GM19463 (cell line): Measurements from ENCODE around the gene AKIRIN1.
"Not testable (repeated sequence)": the region's sequence is repeated elsewhere in the genome, so short reads cannot be mapped to it uniquely, and the experiment has no call there.

ENCODE experiments used
- ATAC-seq: cut with Tn5 transposase; IDR thresholded peaks from one replicate; pipeline ENCODE4 v1.9.1; 2021; ENCODE audit warnings: mild to moderate bottlenecking, moderate library complexity; ENCODE audit not compliant: unreplicated experiment

The AKIRIN1 gene, protein sequence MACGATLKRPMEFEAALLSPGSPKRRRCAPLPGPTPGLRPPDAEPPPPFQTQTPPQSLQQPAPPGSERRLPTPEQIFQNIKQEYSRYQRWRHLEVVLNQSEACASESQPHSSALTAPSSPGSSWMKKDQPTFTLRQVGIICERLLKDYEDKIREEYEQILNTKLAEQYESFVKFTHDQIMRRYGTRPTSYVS

DNA sequence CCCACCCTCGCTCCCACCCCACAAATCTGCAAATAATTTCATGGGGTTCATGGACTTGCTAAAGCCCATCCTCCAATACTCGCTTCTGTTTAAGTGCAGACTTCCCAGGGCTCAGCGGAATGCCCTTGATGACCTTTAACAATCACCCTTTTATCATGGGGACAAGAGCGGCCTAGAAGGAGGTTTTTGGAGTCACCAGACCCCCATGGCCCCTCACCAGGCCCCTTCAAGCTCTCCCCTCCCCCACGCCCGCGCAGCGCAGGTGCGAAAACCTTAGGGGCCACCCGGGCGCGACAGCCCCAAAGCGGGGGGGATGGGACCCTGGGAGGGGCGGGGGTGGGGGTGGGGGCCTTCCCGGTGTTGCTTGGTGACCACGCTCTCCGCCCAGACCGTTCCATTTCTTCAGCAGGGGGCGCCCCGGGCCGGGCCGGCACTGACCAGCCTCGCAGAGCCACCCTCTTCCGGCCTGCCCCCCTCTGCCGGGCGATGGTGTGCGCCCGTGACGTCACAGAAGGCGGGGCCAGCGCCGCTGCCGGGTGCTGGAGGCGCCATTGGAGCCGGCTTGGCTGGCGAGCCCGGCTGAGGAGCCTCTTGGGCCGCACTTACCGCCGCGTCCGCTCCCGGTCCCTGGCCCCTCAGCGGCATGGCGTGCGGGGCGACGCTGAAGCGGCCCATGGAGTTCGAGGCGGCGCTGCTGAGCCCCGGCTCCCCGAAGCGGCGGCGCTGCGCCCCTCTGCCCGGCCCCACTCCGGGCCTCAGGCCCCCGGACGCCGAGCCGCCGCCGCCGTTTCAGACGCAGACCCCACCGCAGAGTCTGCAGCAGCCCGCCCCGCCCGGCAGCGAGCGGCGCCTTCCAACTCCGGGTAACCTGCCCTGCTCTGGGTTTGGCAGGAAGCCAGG is at the start of gene AKIRIN1:
Gene AKIRIN1, plus strand, starts transcription at position 539 of the 900 bp plus-strand sequence. Its CDS starts 105 bp downstream, at position 644.
- peak; percentile 95 for ATAC-seq

GRCh38 chr1:38941527-38942019 is 49.5 kb upstream of the AKIRIN1 start, which contains the start of gene RHBDL2:
RHBDL2 (minus strand) TSS chr1:38941830; CDS start chr1:38919212, 22,618 bp downstream.
- ATAC-seq: no peak

- ATAC-seq: no peak
Observed at GRCh38 chr1:38942664-38943428, 48.2 kb upstream of the AKIRIN1 start.

- ATAC-seq: no peak
Observed at GRCh38 chr1:38944547-38944946, 46.5 kb upstream of the AKIRIN1 start.

- ATAC-seq: no peak
Observed at GRCh38 chr1:38950553-38950952, 40.5 kb upstream of the AKIRIN1 start.

- no peak for ATAC-seq
Observed at GRCh38 chr1:38953433-38953860, 37.6 kb upstream of the AKIRIN1 start.

DNA sequence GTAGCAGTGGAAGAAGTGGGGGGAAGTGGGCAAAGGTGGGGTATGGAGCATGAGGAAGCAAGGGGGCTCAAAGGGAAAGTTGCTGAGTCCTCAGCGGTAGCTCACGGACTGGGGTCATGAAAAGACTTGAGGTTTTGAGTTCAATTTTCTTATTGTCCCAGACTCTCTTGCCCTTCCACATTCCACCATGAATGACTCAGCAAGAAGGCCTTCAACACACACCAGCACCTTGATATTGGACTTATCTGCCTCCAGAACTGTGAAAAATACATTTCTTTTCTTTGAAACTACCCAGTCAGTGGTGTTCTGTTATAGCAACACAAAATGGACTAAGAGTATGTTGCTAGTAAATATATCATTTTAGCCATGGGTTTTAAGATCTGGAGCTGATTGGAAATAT is 32.1 kb upstream of the AKIRIN1 start:
- ATAC-seq: no peak

DNA sequence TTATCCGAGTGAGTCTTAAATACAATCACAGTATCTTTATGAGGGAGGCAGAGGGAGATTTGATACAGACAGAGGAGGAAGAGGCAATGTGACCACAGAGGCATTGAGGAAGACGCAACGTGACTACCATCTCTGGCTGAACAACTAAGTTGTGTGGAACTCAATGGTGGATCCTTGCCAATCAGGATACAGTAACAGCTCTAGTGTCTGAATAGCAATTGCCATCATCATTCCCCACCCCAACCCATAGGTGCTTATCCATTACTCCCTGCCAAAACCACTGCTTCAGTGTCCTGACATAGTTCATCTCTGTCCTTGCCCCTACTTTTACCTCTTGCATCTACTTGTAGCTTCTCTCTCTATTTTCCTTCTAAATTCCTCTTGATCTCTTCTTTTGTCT is 29.0 kb upstream of the AKIRIN1 start:
- ATAC-seq: no peak

- ATAC-seq: no peak
Observed at GRCh38 chr1:38962560-38962959, 28.5 kb upstream of the AKIRIN1 start.

DNA sequence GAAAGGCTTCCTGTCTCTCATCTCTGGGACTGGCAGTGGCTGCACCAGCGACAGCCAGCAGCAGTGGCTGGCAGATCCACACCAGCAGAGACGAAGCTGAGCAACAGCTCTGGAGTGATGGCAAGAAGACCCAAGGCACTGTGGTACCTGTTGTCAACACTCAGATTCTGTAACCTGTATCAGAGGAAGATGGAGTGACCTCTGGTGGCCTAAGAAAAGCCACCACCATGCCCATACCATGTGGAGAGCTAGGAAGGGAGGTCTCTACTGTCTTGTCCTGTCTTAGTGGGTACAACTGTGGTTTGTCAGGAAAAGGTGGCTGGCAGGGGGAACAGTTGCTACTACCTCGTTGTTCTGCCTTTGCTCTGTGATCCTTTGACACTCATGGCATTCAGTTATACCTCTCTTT is 26.9 kb upstream of the AKIRIN1 start:
- ATAC-seq: no peak

- not testable (repeated sequence) for ATAC-seq
Observed at GRCh38 chr1:38973145-38973544, 17.9 kb upstream of the AKIRIN1 start.

DNA sequence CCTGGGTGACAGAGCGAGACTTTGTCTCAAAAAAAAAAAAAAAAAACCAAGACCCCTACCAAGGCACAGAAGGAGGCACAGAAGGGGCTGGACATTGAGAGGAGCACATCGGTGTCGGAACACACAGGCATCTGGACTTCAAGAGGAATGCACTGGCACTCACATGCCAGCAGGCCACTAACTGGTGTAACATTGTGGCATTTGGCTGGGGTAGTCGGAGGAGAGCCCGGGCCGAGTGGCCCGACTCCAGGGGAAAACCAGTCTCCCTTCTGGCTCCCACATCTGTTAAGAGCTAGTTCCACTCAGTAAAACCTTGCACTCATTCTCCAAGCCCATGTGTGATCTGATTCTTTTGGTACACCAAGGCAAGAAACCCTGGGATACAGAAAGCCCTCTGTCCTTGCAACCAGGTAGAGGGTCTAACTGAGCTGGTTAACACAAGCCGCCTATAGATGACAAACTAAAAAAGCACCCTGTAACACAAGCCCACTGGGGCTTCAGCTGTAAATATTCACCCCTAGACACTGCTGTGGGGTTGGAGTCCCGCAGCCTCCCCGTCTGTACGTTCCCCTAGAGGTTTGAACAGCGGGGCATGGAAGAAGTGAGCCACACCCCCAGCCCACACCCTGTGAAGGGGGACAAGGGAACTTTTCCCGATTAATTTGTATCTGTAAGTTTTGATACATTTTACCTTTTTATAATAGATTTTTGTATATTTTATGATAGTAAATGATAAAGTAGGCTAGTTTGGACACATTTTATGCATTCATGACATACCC is 17.2 kb upstream of the AKIRIN1 start:
- no peak for ATAC-seq

DNA sequence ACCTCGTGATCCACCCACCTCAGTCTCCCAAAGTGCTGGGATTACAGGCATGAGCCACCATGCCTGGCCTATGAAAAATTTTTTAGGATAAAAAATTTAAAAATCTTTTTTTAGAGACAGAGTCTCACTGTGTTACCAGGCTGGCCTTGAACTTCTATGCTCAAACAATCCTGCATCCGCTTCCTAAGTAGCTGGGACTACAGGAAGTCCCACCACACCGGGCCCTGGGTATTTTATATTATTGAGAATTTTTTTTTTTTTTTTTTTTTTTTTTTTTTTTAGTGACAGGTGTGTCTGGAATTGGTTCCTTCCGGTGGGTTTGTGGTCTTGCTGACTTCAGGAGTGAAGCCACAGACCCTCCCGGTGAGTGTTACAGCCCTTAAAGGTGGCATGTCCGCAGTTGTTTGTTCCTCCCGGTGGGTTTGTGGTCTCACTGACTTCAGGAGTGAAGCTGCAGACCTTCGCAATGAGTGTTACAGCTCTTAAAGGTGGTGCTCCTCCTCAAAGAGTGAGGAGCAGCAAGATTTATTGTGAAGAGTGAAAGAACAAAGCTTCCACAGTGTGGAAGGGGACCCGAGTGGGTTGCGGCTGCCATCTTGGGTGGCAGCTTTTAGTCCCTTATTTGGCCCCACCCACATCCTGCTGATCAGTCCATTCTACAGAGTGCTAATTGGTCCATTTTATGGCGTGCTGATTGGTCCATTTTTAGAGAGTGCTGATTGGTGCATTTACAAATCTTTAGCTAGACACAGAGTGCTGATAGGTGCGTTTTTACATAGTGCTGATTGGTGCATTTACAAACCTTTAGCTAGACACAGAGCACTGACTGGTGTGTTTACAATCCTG is 13.5 kb upstream of the AKIRIN1 start:
- ATAC-seq: not testable (repeated sequence)

DNA sequence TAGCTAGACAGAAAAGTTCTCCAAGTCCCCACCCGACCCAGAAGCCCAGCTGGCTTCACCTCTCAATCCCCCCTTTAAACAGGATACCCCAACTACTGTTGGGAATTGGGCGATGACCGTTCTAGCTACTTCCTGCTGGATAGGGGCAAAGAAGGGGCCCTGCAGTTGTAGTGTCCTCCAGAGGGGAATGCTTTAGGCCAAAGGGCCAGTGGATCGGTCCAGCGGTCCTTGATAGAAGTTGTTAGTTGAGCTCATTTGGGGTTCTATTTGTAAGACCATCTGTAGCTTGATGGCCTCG is 12.9 kb upstream of the AKIRIN1 start:
- not testable (repeated sequence) for ATAC-seq

DNA sequence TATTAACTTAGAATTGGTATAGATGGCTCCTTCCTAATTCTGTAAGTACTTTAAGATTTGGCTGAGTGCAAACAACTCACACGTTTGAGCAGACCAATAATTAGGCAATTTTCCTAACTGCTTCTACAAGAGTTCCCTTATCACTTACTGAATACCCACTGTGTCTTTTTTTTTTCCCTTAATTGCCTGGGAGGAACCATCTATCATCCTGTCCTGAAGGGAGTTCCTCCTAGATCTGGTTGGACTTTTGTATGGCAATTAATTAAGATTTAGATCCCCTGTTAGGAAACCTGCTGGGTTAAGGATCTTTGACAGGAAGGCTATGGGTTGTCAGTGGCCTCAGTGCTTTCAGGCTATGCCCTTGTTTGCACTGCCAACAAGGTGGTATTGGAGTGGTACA is 11.7 kb upstream of the AKIRIN1 start:
- not testable (repeated sequence) for ATAC-seq

DNA sequence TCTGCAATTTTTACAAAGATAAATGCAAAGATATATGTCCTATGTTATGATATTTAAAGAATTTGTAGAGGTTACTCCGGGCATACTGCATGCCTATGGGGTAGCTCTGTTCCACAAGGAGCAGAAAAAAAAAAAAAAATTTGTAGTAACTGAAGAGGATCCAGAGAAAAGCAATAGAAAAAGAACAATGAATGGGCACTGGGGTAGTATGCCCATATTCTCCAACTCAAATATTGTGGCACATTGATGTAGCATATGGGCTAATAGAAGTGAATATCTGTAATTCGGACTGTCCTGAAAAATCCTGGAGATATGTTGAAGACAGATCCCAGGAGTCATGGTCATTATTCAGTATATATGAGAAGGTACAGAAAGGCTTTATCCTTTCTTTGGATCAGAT is 1.1 kb upstream of the AKIRIN1 start:
- no peak for ATAC-seq

DNA sequence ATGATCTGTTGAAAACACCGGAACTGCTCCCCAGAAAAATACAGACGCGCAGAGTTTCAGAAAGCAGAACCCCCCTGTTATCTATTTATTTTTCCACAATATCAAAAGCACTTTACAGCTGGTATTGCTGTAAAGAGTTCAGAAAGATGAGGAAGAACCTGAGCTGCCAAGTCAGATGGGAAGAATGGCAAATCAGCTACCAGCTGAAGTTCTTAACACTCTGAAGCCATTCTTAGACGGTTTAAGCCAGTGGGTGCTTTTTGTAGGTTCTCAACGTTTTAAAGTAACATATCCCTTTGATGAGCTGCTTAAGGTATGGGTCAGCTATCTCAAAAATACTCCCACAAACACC is 714 bp upstream of the AKIRIN1 start:
- no peak for ATAC-seq

GRCh38 chr1:38991638-38992411 is 749 bp downstream of the AKIRIN1 start:
- ATAC-seq: no peak
